GM12878 (cell line): Measurements from ENCODE around the gene NMNAT3.

ENCODE experiments used
- ATF2 ChIP-seq: IDR thresholded peaks from 2 replicates; pipeline ENCODE4 v1.6.1; 2012; ENCODE audit warnings: low read length, inconsistent platforms
- CTCF ChIP-seq, 3 experiments: IDR thresholded peaks in 2 of 3; conservative IDR thresholded peaks in 1 of 3; 2 replicates each; pipeline ENCODE4 v1.5.1; 2011; ENCODE audit warnings: low read depth in 3 of 3, low read length in 3 of 3, mild to moderate bottlenecking in 3 of 3, control low read depth in 2 of 3, moderate library complexity in 2 of 3, inconsistent platforms in 1 of 3, mixed read lengths in 1 of 3; ENCODE audit not compliant: control insufficient read depth in 2 of 3, insufficient read depth in 1 of 3; ENCODE audit errors: extremely low read depth in 1 of 3
- ESRRA ChIP-seq: IDR thresholded peaks from 2 replicates; pipeline ENCODE4 v1.6.1; 2012; ENCODE audit warnings: mild to moderate bottlenecking, low read length, improper control_type of control experiment
- POLR2A ChIP-seq: IDR thresholded peaks from 2 replicates; pipeline ENCODE4 v1.6.1; 2011; ENCODE audit warnings: low read depth, mild to moderate bottlenecking, low read length
- POLR2AphosphoS2 ChIP-seq: IDR thresholded peaks from 2 replicates; pipeline ENCODE4 v1.6.1; 2011; ENCODE audit warnings: low read depth, mild to moderate bottlenecking, low read length, improper control_type of control experiment, moderate library complexity
- RAD21 ChIP-seq: IDR thresholded peaks from 2 replicates; pipeline ENCODE4 v1.6.1; 2011; ENCODE audit warnings: mild to moderate bottlenecking, low read depth, low read length, moderate library complexity; ENCODE audit not compliant: insufficient read depth
- RELA ChIP-seq: fragments of 450-650 bp; IDR thresholded peaks from 2 replicates; pipeline ENCODE4 v1.8.0; 2014; ENCODE audit warnings: borderline replicate concordance; ENCODE audit not compliant: partially characterized antibody
- SIN3A ChIP-seq: IDR thresholded peaks from 2 replicates; pipeline ENCODE4 v1.6.1; 2012; ENCODE audit warnings: low read depth, low read length, improper control_type of control experiment
- SMARCA5 ChIP-seq: fragments of 450-650 bp; IDR thresholded peaks from 2 replicates; pipeline ENCODE4 v1.6.1; 2017; ENCODE audit warnings: mild to moderate bottlenecking
- SMC3 ChIP-seq: IDR thresholded peaks from 2 replicates; pipeline ENCODE4 v1.6.1; 2011; ENCODE audit warnings: low read length, improper control_type of control experiment, borderline replicate concordance
- YBX1 ChIP-seq: fragments of 450-650 bp; IDR thresholded peaks from 2 replicates; pipeline ENCODE4 v1.6.1; 2016; ENCODE audit warnings: antibody characterized with exemption
- YY1 ChIP-seq: IDR thresholded peaks from 2 replicates; pipeline ENCODE4 v1.6.1; 2011; ENCODE audit warnings: low read depth, mild to moderate bottlenecking, low read length
- ZNF622 ChIP-seq: fragments of 450-650 bp; IDR thresholded peaks from 2 replicates; pipeline ENCODE4 v1.6.1; 2017; ENCODE audit warnings: mild to moderate bottlenecking, inconsistent platforms

- TF ChIP-seq CTCF (IDR thresholded peaks at IDR 0.05 in 2 of 3, conservative IDR thresholded peaks at IDR 0.05 in 1 of 3; ENCODE audit: control insufficient read depth in 2 of 3, extremely low read depth in 1 of 3, insufficient read depth in 1 of 3, low read depth in 3 of 3, low read length in 3 of 3) (no peak), POLR2AphosphoS2 (no peak), ESRRA (no peak), POLR2A (no peak), RAD21 (no peak), SIN3A (no peak), YBX1 (no peak), SMC3 (no peak), SMARCA5 (no peak), ATF2 (no peak), ZNF622 (no peak), RELA (no peak), YY1 (no peak)
Measured at GRCh38 chr3:139560411-139560810, 117.4 kb downstream of the NMNAT3 start.
